GM19455 (cell line): Measurements from ENCODE around the gene CARD9.

Experiments
- ATAC-seq: cut with Tn5 transposase; IDR thresholded peaks from one replicate; pipeline ENCODE4 v1.9.1; 2021; ENCODE audit not compliant: unreplicated experiment

Gene CARD9

DNA sequence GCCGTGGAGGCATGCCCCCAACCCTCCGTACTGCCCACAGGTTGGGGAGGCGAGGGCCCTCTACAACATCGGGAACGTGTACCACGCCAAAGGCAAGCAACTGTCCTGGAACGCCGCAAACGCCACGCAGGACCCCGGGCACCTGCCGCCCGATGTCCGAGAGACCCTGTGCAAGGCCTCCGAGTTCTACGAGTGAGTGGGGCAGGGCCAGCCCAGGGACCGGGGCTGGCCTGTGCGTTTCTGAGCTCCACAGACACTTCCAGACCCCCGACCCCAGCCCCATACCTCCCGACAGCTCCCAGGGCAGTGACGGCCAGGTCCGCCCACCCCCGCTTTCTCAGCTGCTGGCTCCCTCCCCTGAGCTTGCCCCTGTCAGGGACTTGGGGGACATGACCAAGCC lies 36.6 kb downstream of the CARD9 start:
- ATAC-seq, result no peak

DNA sequence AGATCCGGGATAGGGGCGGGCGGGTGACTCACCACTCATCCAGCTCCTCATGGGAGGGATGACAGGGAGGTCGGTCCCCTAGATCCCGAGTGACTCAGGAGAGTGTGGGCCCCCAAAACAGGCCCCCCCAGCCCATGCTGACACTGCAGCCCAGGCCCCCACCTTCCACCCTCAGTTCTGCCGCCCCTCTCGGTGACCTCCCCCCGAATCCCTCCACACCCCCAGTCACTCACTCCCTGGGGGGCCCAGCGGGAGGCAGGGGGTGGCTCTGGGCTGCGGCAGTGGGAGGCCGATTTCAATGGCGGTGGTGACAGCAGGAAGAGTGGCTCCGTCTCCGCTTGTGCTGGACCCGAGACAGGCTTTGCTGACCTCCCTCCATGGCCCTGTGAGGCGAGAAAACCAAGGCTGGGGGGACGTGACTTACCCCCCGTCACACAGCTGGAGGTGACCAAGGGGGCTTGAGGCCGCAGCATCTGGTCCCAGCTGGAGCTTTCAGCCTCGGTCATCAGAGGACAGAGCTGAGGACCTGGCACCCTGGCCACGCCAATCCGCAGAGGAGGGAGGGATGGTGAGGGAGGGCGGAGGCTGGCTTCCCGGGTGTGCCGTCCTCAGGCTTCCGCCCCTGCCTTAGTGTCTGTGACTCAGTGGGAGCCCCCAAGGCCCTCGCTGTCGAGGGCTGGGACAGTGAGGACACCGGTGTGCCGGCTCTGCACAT lies 37.2 kb downstream of the CARD9 start:
- no peak for ATAC-seq

DNA sequence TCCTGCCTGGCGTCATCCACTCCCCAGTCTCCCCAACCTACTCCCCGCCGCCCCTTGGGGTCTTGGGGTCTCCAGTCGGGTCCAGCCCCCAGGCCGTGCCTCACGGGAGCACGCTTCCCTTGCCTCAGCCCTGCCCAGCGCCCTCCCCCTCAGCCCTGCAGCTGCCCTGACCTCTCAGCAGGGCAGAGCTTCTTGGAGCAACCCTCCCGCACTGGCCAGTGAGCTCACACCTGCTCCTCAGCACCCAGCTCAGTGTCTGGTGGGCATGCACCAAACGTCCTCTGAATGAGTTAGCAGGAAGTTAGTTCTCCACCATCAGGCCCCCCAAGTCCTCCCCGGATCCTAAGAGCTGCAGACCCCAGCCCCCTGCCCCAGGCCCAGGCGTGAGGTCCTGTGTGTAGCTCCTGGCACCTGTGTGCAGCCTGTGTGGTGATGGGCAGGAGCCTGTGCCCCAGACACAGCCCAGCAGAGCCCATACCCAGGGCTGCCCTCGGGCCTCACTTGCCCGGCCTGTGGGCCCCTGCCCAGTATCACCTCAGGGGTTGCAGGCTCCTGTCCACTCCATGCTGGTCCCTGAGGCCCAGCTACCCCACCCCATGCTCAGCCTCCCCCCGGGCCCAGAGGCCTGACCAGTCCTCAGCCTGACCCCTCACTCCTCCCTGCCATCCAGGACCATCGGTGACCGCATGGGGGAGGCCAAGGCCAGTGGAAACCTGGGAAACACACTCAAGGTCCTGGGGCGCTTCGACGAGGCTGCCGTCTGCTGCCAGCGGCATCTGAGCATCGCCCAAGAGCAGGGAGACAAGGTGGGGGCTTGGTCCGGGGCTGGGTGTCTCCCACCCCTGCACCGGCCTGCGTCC lies 37.9 kb downstream of the CARD9 start:
- ATAC-seq, result no peak

DNA sequence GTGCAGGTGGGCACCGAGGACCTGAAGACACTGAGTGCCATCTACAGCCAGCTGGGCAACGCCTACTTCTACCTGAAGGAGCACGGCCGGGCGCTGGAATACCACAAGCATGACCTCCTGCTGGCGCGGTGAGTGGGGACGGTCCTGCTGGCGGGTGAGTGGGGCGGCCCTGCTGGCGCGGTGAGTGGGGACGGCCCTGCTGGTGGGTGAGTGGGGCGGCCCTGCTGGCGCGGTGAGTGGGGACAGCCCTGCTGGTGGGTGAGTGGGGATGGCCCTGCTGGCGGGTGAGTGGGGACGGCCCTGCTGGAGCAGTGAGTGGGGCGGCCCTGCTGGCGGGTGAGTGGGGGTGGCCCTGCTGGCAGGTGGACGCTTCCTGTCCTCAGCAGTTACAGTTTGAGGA lies 38.9 kb downstream of the CARD9 start:
- ATAC-seq, result no peak

DNA sequence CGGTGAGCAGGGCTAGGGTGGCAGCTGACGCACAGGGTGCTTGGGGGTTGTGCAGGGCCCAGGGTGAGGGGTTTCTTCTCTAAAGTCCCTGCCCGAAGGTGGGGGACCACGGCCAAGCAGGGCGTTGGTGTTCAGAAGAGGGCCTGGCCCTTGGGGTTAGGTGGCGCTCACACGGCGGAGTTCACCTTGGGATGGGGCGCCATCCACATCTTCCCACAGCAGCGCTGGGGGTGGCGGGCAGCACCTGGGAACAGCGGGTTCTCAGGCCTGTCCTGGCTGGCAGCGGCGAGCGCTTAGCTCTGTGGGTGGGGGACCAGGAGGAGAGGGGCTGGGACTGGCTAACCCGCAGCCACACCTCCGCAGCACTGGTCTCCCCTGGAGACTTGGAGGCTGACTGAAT lies 40.0 kb downstream of the CARD9 start:
- no peak for ATAC-seq

DNA sequence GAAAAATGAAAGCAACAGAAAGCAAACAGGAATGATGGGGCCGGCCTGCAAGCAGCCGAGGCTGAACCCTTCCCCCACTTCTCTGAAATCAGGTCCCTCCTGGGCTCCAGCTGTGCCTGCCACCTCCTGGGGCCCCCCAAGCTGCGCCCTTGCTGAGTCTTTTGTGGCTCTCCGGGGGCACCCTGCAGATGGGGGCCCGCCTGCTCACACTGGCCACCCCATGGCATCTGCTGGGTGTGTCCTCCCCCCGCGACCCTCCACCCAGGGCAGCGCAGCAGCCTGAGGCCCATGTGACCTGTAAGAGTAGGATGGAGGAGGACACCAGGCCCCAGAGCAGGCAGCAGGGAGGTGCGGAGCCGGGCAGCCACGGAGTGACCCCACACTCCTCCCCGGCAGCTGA lies 40.4 kb downstream of the CARD9 start:
- ATAC-seq, result no peak

DNA sequence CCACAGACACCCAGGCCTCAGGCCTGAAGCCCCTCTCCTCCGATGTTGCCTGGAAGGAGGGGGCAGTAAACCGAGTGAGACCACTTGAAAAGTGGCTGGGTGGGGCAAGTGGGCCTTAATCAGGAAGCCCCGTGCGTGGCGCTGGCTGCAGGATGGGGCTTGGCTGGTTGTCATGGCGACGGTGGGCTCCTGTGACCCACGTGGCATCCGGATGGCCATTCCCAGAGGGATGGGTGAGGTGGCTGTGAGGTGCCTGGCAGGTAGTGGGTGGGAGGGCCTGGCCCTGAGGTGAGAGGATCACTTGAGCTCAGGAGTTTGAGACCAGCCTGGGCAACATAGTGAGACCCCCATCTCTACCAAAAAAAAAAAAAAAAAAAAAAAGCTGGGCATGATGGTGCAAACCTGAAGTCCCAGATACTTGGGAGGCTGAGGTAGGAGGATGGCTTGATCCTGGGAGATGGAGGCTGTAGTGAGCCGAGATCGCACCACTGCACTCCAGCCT lies 40.9 kb downstream of the CARD9 start:
- no peak for ATAC-seq

DNA sequence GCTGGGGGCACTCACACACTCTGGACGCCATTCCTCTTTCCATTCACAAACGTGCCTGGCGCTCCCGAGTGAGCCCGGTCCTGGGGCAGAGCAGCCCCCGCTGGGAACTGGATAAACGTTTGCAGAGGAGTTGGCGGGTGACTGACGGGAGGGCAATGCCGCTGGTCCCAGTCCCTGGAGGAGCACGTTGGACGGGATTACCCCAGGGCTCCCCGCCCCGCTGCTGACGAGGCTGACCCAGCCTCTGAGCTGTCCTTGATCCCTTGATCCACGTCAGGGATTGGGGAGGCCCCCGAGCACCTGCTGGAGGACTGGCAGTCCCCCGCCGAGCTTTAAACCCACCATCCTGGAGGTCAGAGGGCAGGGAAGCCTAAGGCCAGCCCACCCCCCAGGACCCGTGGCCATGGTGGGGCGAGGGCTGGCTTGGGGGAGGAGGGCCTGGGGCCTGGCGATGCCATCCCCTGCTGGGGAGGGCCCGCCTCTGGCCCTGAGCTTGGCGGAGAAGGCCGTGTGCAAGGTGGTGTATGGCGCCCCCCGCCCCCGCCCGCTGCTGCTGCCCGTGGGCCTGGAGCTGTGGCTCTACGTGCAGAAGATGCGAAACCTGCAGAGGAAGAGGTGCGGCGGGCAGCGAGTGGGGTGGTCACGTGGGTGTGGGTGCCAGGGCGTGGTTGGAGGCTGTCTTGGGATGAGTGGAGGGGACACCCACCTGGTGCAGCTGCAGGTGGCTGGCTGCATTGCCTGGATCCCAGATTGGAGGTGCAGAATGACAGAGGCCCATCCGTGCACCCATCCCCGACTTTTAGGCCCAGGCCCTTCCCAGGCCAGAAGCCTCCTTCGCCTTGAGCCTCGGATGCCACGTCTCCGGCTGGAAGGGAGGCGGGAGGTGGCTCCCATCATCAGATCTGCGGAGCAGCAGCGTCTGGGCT lies 41.6 kb downstream of the CARD9 start:
- ATAC-seq, result no peak

DNA sequence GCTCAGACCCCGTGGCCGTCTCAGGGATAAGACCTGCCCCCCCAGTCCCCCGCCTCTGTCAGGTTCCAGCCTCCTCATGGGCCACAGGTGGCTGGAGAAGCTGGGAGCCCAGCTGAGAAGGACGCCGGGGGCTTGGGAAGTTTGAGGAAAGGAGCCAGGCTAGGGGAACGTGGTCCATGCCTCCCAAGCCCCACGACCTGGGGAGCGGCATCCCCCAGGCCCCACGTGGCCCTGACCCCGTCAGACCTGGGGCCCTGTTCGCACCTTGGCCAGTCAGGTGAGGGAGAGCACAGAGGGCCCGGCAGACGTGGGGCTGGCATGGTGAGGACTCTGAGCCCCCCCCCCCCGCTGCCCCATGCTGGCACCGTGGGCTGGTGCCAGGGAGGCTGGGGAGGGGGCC lies 42.4 kb downstream of the CARD9 start:
- ATAC-seq, result no peak

DNA sequence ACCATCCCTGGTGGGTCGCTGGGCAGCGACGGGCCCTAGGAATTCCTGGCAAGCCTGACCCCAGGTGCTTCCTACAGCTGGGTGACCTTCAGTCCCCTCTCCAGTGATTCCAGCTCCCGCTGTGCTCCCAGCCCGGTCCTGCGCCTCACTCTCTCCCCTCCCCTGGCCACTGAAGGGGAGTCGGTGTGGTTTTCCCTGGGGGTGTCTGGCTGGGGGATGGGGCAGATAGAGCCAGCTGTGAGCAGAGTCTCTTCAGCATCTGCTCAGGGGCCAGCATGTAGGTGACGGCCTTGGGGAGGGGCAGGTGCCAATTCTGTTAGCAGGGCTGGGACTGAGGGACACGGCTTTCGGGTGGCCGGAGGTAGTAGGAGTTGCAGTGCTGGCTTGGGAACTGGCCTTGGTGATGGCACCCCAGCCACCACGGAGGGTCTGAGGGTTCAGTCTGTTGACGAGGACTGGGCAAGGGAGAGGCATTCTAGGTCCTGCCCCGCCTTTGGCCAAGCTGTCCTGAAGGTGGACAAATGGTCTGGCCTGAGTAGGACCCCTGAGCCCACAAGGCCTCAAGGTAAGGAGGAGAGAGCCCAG lies 43.0 kb downstream of the CARD9 start:
- ATAC-seq, result no peak

DNA sequence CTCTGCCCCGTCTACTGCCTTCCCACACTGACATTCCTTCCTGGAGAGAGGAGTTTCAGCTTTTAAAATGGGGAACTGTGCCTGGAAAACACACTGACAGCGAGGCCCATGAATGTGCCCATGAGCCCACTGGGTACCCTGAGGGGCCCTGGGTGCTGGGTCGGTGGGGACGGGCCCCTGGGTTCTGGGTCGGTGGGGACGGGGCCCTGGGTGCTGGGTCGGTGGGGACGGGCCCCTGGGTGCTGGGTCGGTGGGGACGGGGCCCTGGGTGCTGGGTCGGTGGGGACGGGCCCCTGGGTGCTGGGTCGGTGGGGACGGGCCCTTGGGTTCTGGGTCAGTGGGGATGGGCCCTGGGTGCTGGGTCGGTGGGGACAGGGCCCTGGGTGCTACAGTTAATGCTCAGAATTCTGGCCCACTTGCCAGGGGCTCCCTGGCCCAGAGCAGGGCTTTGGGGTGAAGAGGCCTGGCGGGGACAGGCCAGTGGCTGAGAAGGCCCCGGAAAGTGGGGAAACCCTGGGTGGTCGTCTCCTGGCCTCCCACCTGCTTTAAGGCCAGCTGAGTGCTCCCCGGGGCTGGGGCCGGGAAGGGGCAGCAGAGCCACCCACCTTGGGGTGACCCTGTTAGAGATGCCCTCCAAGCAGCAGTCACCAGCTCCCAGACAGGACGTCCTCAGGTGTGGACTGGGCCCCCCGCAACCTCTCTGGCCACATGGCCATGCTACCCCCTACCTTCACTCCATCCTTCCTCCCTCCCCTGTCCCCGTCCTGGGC lies 43.6 kb downstream of the CARD9 start:
- ATAC-seq, result no peak

DNA sequence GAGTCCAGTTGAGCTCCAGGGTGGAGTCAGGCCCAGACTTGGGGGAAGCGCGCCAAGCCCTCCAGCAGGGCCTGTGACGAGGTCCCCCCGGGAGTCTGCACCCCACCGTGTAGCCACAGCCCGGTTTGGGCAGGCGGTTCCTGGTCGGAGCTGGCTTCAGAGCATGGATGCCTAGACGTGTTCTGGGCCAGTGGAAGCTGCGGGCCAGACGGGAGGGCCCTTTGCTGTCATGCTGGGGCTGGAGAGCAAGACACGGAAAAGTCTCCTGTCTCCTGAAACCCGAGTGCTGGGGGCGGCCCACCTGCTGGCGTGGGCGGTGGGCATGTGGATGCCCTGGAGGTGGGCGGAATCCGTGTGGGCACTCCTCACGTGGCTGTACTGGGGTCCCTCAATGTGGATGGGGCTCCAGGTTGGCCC lies 44.2 kb downstream of the CARD9 start:
- ATAC-seq, result no peak

DNA sequence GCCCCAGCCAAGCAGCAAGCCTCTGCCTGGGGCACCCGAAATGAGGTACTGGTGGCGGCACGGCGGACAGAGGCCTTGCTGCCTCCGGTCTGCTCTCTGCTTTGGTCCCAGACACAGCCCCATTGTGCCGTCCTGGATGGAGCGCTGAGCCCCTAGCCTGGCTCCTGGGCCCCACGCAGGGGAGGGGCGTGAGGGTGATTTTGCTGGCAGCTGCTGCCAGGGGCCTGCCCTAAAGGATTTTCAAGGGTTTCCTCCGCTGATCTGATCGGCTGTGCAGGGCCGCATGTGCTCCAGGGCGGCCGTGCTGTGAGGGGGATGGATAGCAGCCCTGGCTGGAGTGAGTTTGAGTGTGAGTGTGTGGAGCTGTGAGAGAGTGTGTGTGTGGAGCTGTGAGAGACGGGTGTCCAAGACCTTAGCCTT lies 44.8 kb downstream of the CARD9 start:
- no peak for ATAC-seq

DNA sequence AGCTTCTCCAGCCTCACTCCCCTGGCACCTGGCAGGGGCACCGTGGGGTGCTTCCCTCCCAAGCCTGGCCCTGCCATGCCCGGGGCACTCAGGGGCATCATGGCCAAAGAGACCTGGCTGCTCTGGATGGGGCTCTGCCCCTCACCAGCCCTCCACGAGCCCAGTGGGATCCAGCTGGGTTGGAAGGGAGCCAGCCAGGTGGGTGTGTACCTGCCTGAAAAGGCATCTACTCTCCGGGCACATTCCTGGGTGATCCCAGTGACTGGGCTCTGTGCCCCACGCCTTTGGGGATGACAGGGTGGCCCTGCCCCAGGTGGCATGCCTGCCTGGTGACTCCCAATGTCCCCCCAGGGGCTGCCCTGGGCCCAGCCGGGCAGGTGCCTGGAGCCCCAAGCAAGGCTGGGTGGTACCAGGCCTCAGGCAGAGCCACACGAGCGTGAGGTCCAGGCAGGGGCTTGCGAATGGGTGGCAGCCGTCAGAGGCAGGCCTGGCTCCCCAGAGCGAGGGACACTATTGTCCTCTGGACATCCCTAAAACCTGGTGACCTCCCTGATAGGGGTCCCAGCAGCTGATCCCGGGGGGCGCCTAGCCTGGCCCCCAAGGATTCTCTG lies 45.4 kb downstream of the CARD9 start:
- no peak for ATAC-seq

DNA sequence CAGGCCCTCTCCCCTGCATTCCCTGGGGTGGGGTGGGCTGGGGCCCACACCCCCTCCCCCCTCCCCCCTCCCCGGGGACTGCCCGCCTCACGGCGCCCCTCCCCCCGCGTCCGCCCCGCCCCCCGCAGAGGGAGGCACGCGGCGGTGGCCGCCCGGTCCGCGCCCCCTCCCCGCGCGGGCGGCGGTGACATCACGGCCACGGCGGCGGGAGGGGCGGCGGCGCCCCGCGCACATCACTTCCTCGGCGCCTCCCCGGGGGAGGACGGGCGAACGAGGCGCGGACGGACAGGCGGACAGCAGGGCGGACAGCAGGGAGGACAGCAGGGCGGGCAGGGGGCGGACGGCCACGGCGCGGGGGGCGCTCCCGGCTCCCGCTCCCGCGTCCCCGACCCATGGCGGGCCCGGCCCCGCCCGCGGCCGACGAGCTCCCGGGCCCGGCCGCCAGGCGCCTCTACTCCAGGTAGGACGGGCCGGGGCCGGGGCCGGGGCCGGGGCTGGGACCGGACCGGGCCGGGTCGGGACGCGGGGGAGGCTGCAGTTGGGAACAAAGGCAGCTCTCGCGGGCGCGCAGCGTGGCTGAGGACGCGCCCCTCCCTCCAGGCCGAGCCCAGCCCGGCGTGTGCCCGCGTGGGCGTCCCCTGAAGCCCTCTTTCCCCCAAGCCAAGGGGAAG lies 46.0 kb downstream of the CARD9 start, which contains the start of gene GPSM1:
Gene GPSM1, plus strand, starts transcription at position 236 of the 671 bp plus-strand sequence. Its CDS starts 157 bp downstream, at position 393.
- ATAC-seq, result no peak

DNA sequence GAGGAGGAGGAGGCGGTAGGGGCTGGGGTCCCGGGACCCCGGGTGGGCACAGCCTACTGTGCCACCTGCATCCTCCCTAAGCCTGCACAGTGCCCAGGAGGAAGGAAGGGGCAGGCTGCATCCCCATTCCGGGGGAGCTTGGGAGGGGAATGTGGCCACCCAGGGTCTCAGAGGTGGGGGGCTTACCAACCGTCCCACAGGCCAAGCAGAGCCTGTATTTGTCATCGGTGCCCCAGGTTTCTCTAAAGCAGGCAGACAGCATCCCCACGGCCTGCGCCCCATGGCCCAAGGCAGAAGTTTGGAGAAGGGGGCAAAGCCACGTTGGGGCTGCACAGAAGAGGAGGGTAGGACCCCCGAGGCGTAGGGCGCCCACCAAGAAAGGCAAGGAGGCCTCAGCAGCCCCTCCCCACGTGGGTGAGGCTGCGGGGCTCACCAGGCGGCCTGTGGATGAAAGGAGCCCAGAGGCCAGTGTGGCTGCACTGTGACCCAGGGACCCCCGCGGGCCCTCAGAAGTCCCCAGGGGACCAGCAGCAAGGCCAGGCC lies 46.6 kb downstream of the CARD9 start:
- no peak for ATAC-seq

DNA sequence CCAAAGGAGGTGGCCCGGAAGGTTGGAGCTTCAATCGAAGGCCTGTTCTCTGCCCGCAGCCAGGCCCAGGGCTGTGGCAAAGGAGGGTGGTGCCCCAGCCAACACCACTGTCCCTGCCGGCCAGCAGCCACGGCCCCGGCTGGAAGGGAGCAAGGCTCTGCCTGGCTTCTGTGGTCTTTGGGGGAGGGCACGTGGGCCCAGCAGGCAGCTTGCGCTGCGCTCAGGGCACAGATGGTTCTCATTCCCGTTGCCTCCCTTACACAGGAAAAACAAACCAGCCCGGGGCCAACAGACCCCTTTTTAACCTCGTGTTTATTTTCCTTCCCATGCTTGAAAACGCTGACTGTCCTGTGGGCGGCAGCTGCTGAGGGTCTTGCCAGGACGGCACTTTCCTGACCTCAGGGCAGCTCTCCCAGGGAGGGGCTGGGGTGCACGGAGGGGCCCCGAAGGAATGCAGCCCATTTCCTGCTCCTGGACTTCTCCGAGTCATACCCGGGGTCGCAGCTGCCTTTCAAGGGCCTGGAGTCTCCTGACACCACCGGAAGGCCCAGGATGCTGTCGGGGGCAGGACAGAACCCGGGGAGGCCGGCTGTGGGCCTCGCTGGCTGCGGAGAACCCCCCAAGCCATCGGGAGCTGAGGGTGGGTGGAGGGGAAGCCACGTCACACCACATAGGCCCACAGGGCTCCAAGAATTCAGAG lies 47.3 kb downstream of the CARD9 start:
- ATAC-seq, result no peak

DNA sequence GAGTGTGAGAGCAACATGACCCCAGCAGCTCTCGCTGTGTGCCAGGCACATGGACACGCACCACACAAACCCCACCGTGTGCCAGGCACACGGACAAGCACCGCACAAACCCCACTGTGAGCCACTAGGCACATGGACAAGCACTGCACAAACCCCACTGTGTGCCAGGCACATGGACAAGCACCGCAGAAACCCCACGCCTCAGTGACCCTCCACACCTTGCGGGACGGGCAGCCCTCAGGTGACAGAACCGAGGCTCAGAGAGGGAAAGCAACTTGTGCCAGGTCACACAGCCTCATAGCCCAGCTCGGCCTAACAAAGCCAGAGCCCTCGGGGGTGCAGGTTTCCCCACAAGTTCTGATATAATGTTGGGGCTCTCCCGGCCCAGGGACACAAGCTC lies 48.1 kb downstream of the CARD9 start:
- no peak for ATAC-seq
